ENCODE data around the gene DTHD1.

The DTHD1 gene

DNA sequence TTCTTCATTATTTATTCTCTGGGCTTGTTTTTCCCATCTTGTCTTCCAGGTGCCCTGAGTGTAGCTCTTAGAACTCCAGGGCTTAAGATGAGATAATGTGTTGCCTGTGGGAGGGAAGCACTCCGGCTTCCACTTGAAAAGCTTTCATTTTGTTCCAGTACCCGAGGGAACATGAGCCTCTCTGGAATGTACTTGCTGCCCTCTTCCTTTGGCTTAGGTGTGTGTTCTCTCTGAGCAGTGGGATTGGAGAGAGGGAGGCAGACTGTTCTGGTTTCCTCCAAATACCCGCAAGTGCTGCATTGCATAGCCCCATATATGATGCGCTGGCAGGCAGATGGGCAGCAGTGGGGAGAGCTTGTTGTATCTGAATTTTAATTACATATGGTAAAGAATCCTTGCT lies 861 bp upstream of the DTHD1 start:
- H2BK5ac ChIP-seq (ENCODE audit: low read depth, low read length, poor library complexity, severe bottlenecking) = no peak overlapping the region

DNA sequence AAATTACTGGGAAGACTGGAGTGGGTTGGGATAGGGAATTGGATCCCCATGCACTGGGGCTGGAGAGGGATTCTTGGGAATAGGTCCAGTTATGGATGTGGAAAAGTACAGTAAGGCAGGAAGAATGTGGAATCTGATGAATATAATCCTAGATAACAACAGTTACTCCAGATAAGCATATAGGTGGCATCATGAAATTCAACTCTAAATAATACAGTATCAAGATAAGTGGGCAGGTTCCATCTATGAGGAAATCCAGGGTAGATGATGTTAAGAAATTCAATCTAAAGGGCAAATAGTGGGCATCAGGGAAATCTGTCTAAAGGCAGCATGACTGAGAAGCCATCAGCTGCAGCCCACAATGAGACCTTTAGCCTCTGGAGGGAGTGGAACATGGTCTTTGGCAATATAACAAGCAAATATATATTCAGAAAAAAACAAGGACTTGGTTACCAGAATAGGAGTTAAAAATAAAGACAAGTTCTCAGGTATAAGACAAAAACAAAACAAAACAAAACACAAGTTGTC lies 1.2 kb downstream of the DTHD1 start:
- H3K23ac ChIP-seq (ENCODE audit: low read length in 2 of 2) = no peak overlapping the region
- H3K4me3 ChIP-seq (ENCODE audit: insufficient read depth in 1 of 2, low read depth in 1 of 2, low read length in 2 of 2) = no peak overlapping the region
- no peaks in the 10 kb centered on the region for H3K27me3 ChIP-seq (ENCODE audit: control insufficient read depth in 1 of 2, insufficient read depth in 1 of 2, low read length in 2 of 2)
- no peak overlapping the region for H3K14ac ChIP-seq (ENCODE audit: low read length in 2 of 2)
- no peak overlapping the region for H4K91ac ChIP-seq (ENCODE audit: low read length)
- no peaks in the 10 kb centered on the region for H3K4me1 ChIP-seq (ENCODE audit: control insufficient read depth, insufficient read depth, low read depth, low read length)
- no peak overlapping the region for H2BK12ac ChIP-seq (ENCODE audit: low read length in 2 of 2)
- no peak overlapping the region for H2BK120ac ChIP-seq (ENCODE audit: low read depth, low read length)
- H3K4me2 ChIP-seq (ENCODE audit: low read length, poor library complexity, severe bottlenecking) = no peak overlapping the region
- no peak overlapping the region for H2BK15ac ChIP-seq (ENCODE audit: low read depth, poor library complexity, severe bottlenecking)
- H3K79me1 ChIP-seq (replicated peaks; ENCODE audit: low read length, poor library complexity, severe bottlenecking) = no peaks in the 10 kb centered on the region
- H3K4ac ChIP-seq (ENCODE audit: low read depth in 1 of 2, low read length in 2 of 2) = no peak overlapping the region
- H3K27ac ChIP-seq (ENCODE audit: low read length, poor library complexity, severe bottlenecking) = no peak overlapping the region
- no peak overlapping the region for H2AK5ac ChIP-seq (ENCODE audit: low read length, severe bottlenecking)
- no peaks in the 10 kb centered on the region for H3K36me3 ChIP-seq (ENCODE audit: control insufficient read depth in 1 of 2, insufficient read depth in 2 of 2, low read depth in 1 of 2, low read length in 2 of 2)
- H3K9ac ChIP-seq (ENCODE audit: low read length) = no peak overlapping the region
- H3K9me3 ChIP-seq (ENCODE audit: control insufficient read depth, low read length) = no peaks in the 10 kb centered on the region
- no peak overlapping the region for H2AFZ ChIP-seq (ENCODE audit: low read depth, low read length)
- no peak overlapping the region for H4K8ac ChIP-seq (ENCODE audit: low read length)
- H2BK5ac ChIP-seq (ENCODE audit: low read depth, low read length, poor library complexity, severe bottlenecking) = no peak overlapping the region
- DNase-seq = no peak
- H3K18ac ChIP-seq (ENCODE audit: low read depth in 1 of 2, low read length in 2 of 2) = no peak overlapping the region

More for the DNA sequence above, 861 bp upstream of the DTHD1 start:
- Histone ChIP-seq H3K4ac (ENCODE audit: low read depth in 1 of 2, low read length in 2 of 2) (no peak overlapping the region), H2BK15ac (ENCODE audit: low read depth, poor library complexity, severe bottlenecking) (no peak overlapping the region), H3K27me3 (ENCODE audit: control insufficient read depth in 1 of 2, insufficient read depth in 1 of 2, low read length in 2 of 2) (no peaks in the 10 kb centered on the region), H4K91ac (ENCODE audit: low read length) (no peak overlapping the region), H2AFZ (ENCODE audit: low read depth, low read length) (no peak overlapping the region), H2BK12ac (ENCODE audit: low read length in 2 of 2) (no peak overlapping the region), H3K23ac (ENCODE audit: low read length in 2 of 2) (no peak overlapping the region), H3K4me1 (ENCODE audit: control insufficient read depth, insufficient read depth, low read depth, low read length) (no peaks in the 10 kb centered on the region), H3K9me3 (ENCODE audit: control insufficient read depth, low read length) (no peaks in the 10 kb centered on the region), H3K4me3 (ENCODE audit: insufficient read depth in 1 of 2, low read depth in 1 of 2, low read length in 2 of 2) (no peak overlapping the region), H2AK5ac (ENCODE audit: low read length, severe bottlenecking) (no peak overlapping the region), H2BK120ac (ENCODE audit: low read depth, low read length) (no peak overlapping the region), H3K14ac (ENCODE audit: low read length in 2 of 2) (no peak overlapping the region), H3K79me1 (replicated peaks; ENCODE audit: low read length, poor library complexity, severe bottlenecking) (no peaks in the 10 kb centered on the region), H3K18ac (ENCODE audit: low read depth in 1 of 2, low read length in 2 of 2) (no peak overlapping the region), H4K8ac (ENCODE audit: low read length) (no peak overlapping the region), H3K27ac (ENCODE audit: low read length, poor library complexity, severe bottlenecking) (no peak overlapping the region), H3K36me3 (ENCODE audit: control insufficient read depth in 1 of 2, insufficient read depth in 2 of 2, low read depth in 1 of 2, low read length in 2 of 2) (no peaks in the 10 kb centered on the region), H3K4me2 (ENCODE audit: low read length, poor library complexity, severe bottlenecking) (no peak overlapping the region), H3K9ac (ENCODE audit: low read length) (no peak overlapping the region)
- 67% methylated on average over 4 of the region's 4 CpGs for WGBS
- no peak for DNase-seq

DNA sequence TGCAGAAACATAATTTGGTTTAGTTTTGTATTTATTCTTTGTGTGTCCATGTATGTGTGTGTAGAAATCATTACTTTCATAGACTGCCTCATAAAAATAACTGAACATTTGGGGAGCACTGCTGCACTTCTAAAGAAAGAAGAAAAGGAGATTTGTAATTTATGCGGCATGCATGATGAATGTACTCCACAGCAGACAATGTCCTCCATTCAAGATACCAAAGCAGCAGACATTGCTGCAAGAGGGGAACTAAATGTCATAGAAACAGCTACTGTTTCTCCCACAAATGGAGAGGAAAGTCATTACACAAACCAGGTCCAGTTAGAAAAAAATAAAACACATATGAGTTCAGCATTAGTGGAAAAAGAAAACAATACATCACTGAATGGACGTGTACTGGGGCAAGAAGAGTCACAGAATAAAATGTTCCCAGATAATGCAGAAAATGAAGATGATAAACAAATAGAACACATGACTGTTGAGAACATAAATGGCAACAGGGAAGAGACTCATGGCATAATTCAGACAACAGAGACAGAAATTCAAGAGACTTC lies 2.6 kb downstream of the DTHD1 start:
- no peaks in the 10 kb centered on the region for H3K36me3 ChIP-seq (ENCODE audit: control insufficient read depth in 1 of 2, insufficient read depth in 2 of 2, low read depth in 1 of 2, low read length in 2 of 2)
- H4K8ac ChIP-seq (ENCODE audit: low read length) = no peak overlapping the region
- H3K9me3 ChIP-seq (ENCODE audit: control insufficient read depth, low read length) = no peaks in the 10 kb centered on the region
- WGBS = 94% methylated on average over 2 of the region's 2 CpGs
- no peak overlapping the region for H3K4me2 ChIP-seq (ENCODE audit: low read length, poor library complexity, severe bottlenecking)
- H3K4ac ChIP-seq (ENCODE audit: low read depth in 1 of 2, low read length in 2 of 2) = no peak overlapping the region
- no peak overlapping the region for H2BK12ac ChIP-seq (ENCODE audit: low read length in 2 of 2)
- H2AFZ ChIP-seq (ENCODE audit: low read depth, low read length) = no peak overlapping the region
- H2BK120ac ChIP-seq (ENCODE audit: low read depth, low read length) = no peak overlapping the region
- H3K27ac ChIP-seq (ENCODE audit: low read length, poor library complexity, severe bottlenecking) = no peak overlapping the region
- no peak overlapping the region for H3K9ac ChIP-seq (ENCODE audit: low read length)
- H2BK15ac ChIP-seq (ENCODE audit: low read depth, poor library complexity, severe bottlenecking) = no peak overlapping the region
- H3K18ac ChIP-seq (ENCODE audit: low read depth in 1 of 2, low read length in 2 of 2) = no peak overlapping the region
- no peak overlapping the region for H4K91ac ChIP-seq (ENCODE audit: low read length)
- H3K79me1 ChIP-seq (replicated peaks; ENCODE audit: low read length, poor library complexity, severe bottlenecking) = no peaks in the 10 kb centered on the region
- no peak overlapping the region for H2BK5ac ChIP-seq (ENCODE audit: low read depth, low read length, poor library complexity, severe bottlenecking)
- no peaks in the 10 kb centered on the region for H3K4me1 ChIP-seq (ENCODE audit: control insufficient read depth, insufficient read depth, low read depth, low read length)
- H3K27me3 ChIP-seq (ENCODE audit: control insufficient read depth in 1 of 2, insufficient read depth in 1 of 2, low read length in 2 of 2) = no peaks in the 10 kb centered on the region
- no peak overlapping the region for H2AK5ac ChIP-seq (ENCODE audit: low read length, severe bottlenecking)
- H3K14ac ChIP-seq (ENCODE audit: low read length in 2 of 2) = no peak overlapping the region
- DNase-seq = no peak
- H3K4me3 ChIP-seq (ENCODE audit: insufficient read depth in 1 of 2, low read depth in 1 of 2, low read length in 2 of 2) = no peak overlapping the region
- no peak overlapping the region for H3K23ac ChIP-seq (ENCODE audit: low read length in 2 of 2)

DNA sequence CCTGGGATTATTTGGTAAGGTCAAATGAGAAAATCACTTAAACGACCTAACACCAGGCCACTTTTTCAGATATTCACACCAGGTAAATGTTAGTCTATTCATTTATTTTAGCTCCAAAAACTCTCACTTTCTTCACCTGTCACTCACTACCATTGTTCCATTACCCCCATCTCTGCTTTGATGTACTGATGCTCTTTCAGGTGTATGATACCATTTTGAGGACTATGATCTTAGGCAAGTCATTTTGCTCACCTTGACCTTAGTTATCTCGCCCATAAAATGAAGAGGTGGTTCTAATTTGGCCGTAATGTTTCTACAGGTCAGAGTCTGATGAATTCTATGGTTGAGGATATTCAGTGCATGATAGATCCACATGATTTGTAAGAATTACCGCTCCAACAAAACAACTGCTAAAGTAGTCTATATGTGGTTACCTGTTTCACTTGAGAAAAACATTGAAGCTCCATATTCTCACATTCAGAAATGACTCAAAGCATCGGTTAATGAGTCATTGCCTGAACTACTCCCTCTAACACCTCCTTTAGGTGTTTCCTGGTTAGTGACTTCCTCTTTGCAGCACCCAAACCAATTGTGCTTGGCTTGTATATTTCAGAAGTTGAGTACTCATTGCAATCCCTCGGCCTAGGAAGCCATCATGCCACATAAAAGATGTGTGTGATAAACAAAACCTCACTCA lies 4.5 kb downstream of the DTHD1 start:
- no peak overlapping the region for H2BK12ac ChIP-seq (ENCODE audit: low read length in 2 of 2)
- no peak overlapping the region for H4K91ac ChIP-seq (ENCODE audit: low read length)
- H3K9me3 ChIP-seq (ENCODE audit: control insufficient read depth, low read length) = no peaks in the 10 kb centered on the region
- H4K8ac ChIP-seq (ENCODE audit: low read length) = no peak overlapping the region
- H3K27me3 ChIP-seq (ENCODE audit: control insufficient read depth in 1 of 2, insufficient read depth in 1 of 2, low read length in 2 of 2) = no peaks in the 10 kb centered on the region
- no peak overlapping the region for H2AFZ ChIP-seq (ENCODE audit: low read depth, low read length)
- H3K23ac ChIP-seq (ENCODE audit: low read length in 2 of 2) = no peak overlapping the region
- H3K27ac ChIP-seq (ENCODE audit: low read length, poor library complexity, severe bottlenecking) = no peak overlapping the region
- H3K4me3 ChIP-seq (ENCODE audit: insufficient read depth in 1 of 2, low read depth in 1 of 2, low read length in 2 of 2) = no peak overlapping the region
- no peak overlapping the region for H3K4ac ChIP-seq (ENCODE audit: low read depth in 1 of 2, low read length in 2 of 2)
- H3K4me2 ChIP-seq (ENCODE audit: low read length, poor library complexity, severe bottlenecking) = no peak overlapping the region
- no peaks in the 10 kb centered on the region for H3K4me1 ChIP-seq (ENCODE audit: control insufficient read depth, insufficient read depth, low read depth, low read length)
- H3K9ac ChIP-seq (ENCODE audit: low read length) = no peak overlapping the region
- H2AK5ac ChIP-seq (ENCODE audit: low read length, severe bottlenecking) = no peak overlapping the region
- no peak overlapping the region for H3K18ac ChIP-seq (ENCODE audit: low read depth in 1 of 2, low read length in 2 of 2)
- WGBS = 71% methylated on average over 6 of the region's 6 CpGs
- H2BK120ac ChIP-seq (ENCODE audit: low read depth, low read length) = no peak overlapping the region
- no peak for DNase-seq
- H2BK15ac ChIP-seq (ENCODE audit: low read depth, poor library complexity, severe bottlenecking) = no peak overlapping the region
- no peaks in the 10 kb centered on the region for H3K79me1 ChIP-seq (replicated peaks; ENCODE audit: low read length, poor library complexity, severe bottlenecking)
- no peak overlapping the region for H2BK5ac ChIP-seq (ENCODE audit: low read depth, low read length, poor library complexity, severe bottlenecking)
- no peaks in the 10 kb centered on the region for H3K36me3 ChIP-seq (ENCODE audit: control insufficient read depth in 1 of 2, insufficient read depth in 2 of 2, low read depth in 1 of 2, low read length in 2 of 2)
- H3K14ac ChIP-seq (ENCODE audit: low read length in 2 of 2) = no peak overlapping the region
